A549 treated with GW870086 at 1 μM for 4 hours (cell line): ENCODE measurements around the gene OR4K1. TPM values are rescaled to one million over a fixed set of nuclear protein-coding genes. Genes with fewer than 3 reads are reported as not detected.

Experiments
- total RNA-seq: library from RNA; stranded (reverse); fragments of 200-300 nt; extraction: Qiagen RNA extraction; gene quantifications from 5 replicates; pipeline ENCODE4 v1.2.3, GENCODE V29; 2022; ENCODE audit warnings: low read depth

OR4K1 gene
- not detected in 5 replicates for total RNA-seq

GRCh38 chr14:19930617-19931016 lies at the start of gene OR4K1:
OR4K1 (plus strand) TSS chr14:19930917; CDS start chr14:19935667, 4,750 bp downstream.

GRCh38 chr14:19920021-19920657 lies 10.6 kb upstream of the OR4K1 start, which contains the start of gene OR4K5:
OR4K5 (plus strand) TSS chr14:19920607; CDS start chr14:19920607, 0 bp downstream.

GRCh38 chr14:19975291-19975690 lies 44.6 kb downstream of the OR4K1 start, which contains the start of gene OR4K15:
OR4K15 (plus strand) TSS chr14:19975591; CDS start chr14:19975591, 0 bp downstream.

Other genes starting within 250 kb of the OR4K1 start
- not detected in 5 replicates for gene OR11H2, start 217.0 kb upstream of the OR4K1 start, total RNA-seq
- not detected in 5 replicates for gene OR4Q3, start 187.3 kb upstream of the OR4K1 start, total RNA-seq
- gene OR4M1, start 157.4 kb upstream of the OR4K1 start, total RNA-seq: not detected in 5 replicates
- gene OR4N2, start 127.1 kb upstream of the OR4K1 start, total RNA-seq: not detected in 5 replicates
- gene OR4K2, start 55.8 kb upstream of the OR4K1 start, total RNA-seq: not detected in 5 replicates
- gene OR4K5, start 10.3 kb upstream of the OR4K1 start, total RNA-seq: not detected in 5 replicates
- gene OR4K15, start 44.7 kb downstream of the OR4K1 start, total RNA-seq: not detected in 5 replicates
- gene OR4Q2, start 71.2 kb downstream of the OR4K1 start, total RNA-seq: not detected in 5 replicates
- not detected in 5 replicates for gene OR4K14, start 88.4 kb downstream of the OR4K1 start, total RNA-seq
- not detected in 5 replicates for gene OR4K13, start 105.1 kb downstream of the OR4K1 start, total RNA-seq
- gene OR4L1, start 129.1 kb downstream of the OR4K1 start, total RNA-seq: not detected in 5 replicates
- gene OR4K17, start 179.8 kb downstream of the OR4K1 start, total RNA-seq: not detected in 5 replicates
- gene OR4N5, start 207.9 kb downstream of the OR4K1 start, total RNA-seq: not detected in 5 replicates